ENCODE measurements around the gene TMEM92. TPM values are rescaled to one million over a fixed set of nuclear protein-coding genes. Genes with fewer than 3 reads are reported as not detected.

The TMEM92 gene
- total and polyA plus RNA-seq, 2 of the 13 experiments (the other 11 are each of a cell fraction or from before 2014, with no cell fraction given), result 0.07 TPM; not detected in 1

DNA sequence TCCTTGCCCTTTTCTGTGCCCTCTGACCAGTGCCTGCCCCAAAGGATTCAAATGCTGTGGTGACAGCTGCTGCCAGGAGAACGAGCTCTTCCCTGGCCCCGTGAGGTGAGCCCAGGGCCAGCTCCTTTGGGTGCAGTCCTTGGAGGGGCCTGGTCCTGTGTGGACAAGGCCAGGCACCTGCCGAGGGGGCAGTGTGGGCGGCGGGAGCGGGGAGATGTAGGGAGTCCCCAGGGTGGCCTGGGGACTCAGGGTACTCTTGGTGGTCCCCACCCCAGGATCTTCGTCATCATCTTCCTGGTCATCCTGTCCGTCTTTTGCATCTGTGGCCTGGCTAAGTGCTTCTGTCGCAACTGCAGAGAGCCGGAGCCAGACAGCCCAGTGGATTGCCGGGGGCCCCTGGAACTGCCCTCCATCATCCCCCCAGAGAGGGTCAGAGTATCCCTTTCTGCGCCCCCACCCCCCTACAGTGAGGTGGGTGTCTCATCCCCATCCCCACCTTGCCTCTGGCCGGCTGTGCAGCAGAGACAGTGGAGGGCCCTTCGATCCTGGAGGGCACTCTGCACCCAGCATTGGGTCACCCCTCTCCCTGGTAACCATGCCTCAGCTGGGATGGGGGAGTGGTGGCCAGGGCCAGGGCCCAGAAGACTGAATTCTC lies 4.4 kb downstream of the TMEM92 start (continued):
- no peak for TF ChIP-seq ZNF382 (CRISPR knock-in tag; IDR thresholded peaks at IDR 0.05; ENCODE audit: borderline replicate concordance)

DNA sequence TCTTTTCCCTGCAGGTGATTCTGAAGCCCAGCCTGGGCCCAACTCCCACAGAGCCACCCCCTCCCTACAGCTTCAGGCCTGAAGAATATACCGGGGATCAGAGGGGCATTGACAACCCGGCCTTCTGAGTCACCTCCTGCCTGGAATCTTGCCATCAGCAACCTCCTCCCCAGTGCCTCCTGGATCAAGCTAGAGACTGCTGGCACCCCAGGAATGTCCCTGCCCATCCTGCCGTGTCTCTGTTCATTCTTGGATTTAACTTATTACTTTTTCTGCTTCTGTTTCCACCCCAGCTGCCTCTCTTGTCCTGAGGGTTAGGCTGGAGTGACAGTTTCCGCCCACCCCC lies 4.9 kb downstream of the TMEM92 start:
- Histone ChIP-seq H3K36me3 (replicated peaks in 1 of 2; ENCODE audit: control insufficient read depth in 1 of 2, insufficient read depth in 2 of 2, low read length in 2 of 2) (no peaks in the 10 kb centered on the region), H3K27me3 (ENCODE audit: control insufficient read depth in 1 of 2, insufficient read depth in 2 of 2, low read length in 2 of 2) (peaks cover 5 to 45% of the 10 kb centered on the region in 2 experiments; a peak in 4 of 5 replicates), H2AFZ (ENCODE audit: low read length) (no peak overlapping the region), H3K4me3 (replicated peaks in 1 of 3; ENCODE audit: insufficient read depth in 1 of 3, low read depth in 2 of 3, low read length in 3 of 3) (no peak overlapping the region), H3K4me2 (ENCODE audit: low read depth, low read length) (no peak overlapping the region), H3K9me3 (ENCODE audit: low read length) (no peaks in the 10 kb centered on the region), H3K4me1 (ENCODE audit: insufficient read depth, low read length) (peaks cover 13% of the 10 kb centered on the region), H3K27ac (ENCODE audit: extremely low read length, insufficient read depth, low read length) (no peak overlapping the region), H3K9ac (ENCODE audit: insufficient read depth, low read depth, low read length) (no peak overlapping the region), H4K20me1 (ENCODE audit: insufficient read depth, low read length) (no peaks in the 10 kb centered on the region), H3K79me2 (ENCODE audit: insufficient read depth, low read length) (no peaks in the 10 kb centered on the region)
- no TSS peak for BruUV-seq (replicated peaks)
- ChIA-PET POLR2A (no interaction called here), CTCF (ENCODE audit: low intra/inter-chr PET ratio, low total read pairs) (no interaction called here)
- 25% methylated on average over 4 of the region's 4 CpGs for WGBS (ENCODE audit: low lambda C conversion rate)
- intact Hi-C loops (cut with micrococcal nuclease; ENCODE audit: unreplicated experiment), result no loop called here
- DNase-seq (ENCODE audit: low spot score), result no peak
- ATAC-seq, result no peak; the same call in 2 of the 3 replicates
- no peak for FAIRE-seq
- no peak for TF ChIP-seq MAF1 (CRISPR knock-in tag; IDR thresholded peaks at IDR 0.05; ENCODE audit: borderline replicate concordance)
- no peak for TF ChIP-seq RFX1 (IDR thresholded peaks at IDR 0.05)
- in situ Hi-C loops (cut with HindIII; ENCODE audit: extremely low pct_ligation_motif_present, low pct_unique_long_range_greater_than_20kb), result no loop called here

DNA sequence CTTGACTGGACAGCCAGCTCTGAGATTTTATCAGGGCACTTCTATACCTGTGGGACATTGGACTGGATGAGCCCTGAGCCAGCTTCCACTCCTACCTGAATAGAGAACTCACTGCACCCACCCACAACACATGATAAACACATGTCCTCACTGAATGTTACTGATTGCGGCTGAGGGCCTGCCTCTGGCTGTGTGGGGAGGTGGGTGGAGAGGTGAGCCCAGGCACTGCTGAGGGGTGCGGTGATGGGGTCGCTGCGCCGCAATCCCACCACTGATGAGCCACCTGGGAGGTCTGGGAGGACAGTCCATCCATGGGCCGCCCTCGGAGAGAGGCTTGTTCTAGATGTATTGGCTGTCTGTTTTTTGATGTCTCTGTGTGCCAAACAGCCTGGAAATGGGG lies 5.4 kb downstream of the TMEM92 start:
- no peak overlapping the region for H3K4me2 ChIP-seq (ENCODE audit: low read depth, low read length)
- no peak overlapping the region for H3K27ac ChIP-seq (ENCODE audit: extremely low read length, insufficient read depth, low read length)
- H3K9ac ChIP-seq (ENCODE audit: insufficient read depth, low read depth, low read length), result no peak overlapping the region
- H3K9me3 ChIP-seq (ENCODE audit: low read length), result no peaks in the 10 kb centered on the region
- in situ Hi-C loops (cut with HindIII; ENCODE audit: extremely low pct_ligation_motif_present, low pct_unique_long_range_greater_than_20kb) (no loop called here), intact Hi-C loops (cut with micrococcal nuclease; ENCODE audit: unreplicated experiment) (no loop called here)
- no peak overlapping the region for H3K4me3 ChIP-seq (replicated peaks in 1 of 3; ENCODE audit: insufficient read depth in 1 of 3, low read depth in 2 of 3, low read length in 3 of 3)
- FAIRE-seq (no peak), DNase-seq (ENCODE audit: low spot score) (no peak), ATAC-seq (no peak)
- BruUV-seq (replicated peaks), result no TSS peak
- H2AFZ ChIP-seq (ENCODE audit: low read length), result no peak overlapping the region
- peaks cover 2 to 40% of the 10 kb centered on the region in 2 experiments; a peak in 4 of 5 replicates for H3K27me3 ChIP-seq (ENCODE audit: control insufficient read depth in 1 of 2, insufficient read depth in 2 of 2, low read length in 2 of 2)
- H4K20me1 ChIP-seq (ENCODE audit: insufficient read depth, low read length), result no peaks in the 10 kb centered on the region
- ChIA-PET CTCF (ENCODE audit: low intra/inter-chr PET ratio, low total read pairs) (no interaction called here), POLR2A (no interaction called here)
- no peaks in the 10 kb centered on the region for H3K79me2 ChIP-seq (ENCODE audit: insufficient read depth, low read length)
- H3K4me1 ChIP-seq (ENCODE audit: insufficient read depth, low read length), result peaks cover 8% of the 10 kb centered on the region
- WGBS (ENCODE audit: low lambda C conversion rate), result 78% methylated on average over 7 of the region's 7 CpGs
- no peaks in the 10 kb centered on the region for H3K36me3 ChIP-seq (replicated peaks in 1 of 2; ENCODE audit: control insufficient read depth in 1 of 2, insufficient read depth in 2 of 2, low read length in 2 of 2)
- TF ChIP-seq CREM (IDR thresholded peaks at IDR 0.05), result no peak
- TF ChIP-seq CREM (CRISPR knock-in tag; IDR thresholded peaks at IDR 0.05), result no peak
- TF ChIP-seq ZNF549 (CRISPR knock-in tag; IDR thresholded peaks at IDR 0.05), result no peak
- no peak for TF ChIP-seq ZNF296 (CRISPR knock-in tag; conservative IDR thresholded peaks at IDR 0.05)
- TF ChIP-seq, protein P1, sequence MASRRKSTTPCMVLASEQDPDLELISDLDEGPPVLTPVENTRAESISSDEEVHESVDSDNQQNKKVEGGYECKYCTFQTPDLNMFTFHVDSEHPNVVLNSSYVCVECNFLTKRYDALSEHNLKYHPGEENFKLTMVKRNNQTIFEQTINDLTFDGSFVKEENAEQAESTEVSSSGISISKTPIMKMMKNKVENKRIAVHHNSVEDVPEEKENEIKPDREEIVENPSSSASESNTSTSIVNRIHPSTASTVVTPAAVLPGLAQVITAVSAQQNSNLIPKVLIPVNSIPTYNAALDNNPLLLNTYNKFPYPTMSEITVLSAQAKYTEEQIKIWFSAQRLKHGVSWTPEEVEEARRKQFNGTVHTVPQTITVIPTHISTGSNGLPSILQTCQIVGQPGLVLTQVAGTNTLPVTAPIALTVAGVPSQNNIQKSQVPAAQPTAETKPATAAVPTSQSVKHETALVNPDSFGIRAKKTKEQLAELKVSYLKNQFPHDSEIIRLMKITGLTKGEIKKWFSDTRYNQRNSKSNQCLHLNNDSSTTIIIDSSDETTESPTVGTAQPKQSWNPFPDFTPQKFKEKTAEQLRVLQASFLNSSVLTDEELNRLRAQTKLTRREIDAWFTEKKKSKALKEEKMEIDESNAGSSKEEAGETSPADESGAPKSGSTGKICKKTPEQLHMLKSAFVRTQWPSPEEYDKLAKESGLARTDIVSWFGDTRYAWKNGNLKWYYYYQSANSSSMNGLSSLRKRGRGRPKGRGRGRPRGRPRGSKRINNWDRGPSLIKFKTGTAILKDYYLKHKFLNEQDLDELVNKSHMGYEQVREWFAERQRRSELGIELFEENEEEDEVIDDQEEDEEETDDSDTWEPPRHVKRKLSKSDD (CRISPR knock-in tag; IDR thresholded peaks at IDR 0.05; ENCODE audit: low read depth), result no peak
- TF ChIP-seq, protein P2, sequence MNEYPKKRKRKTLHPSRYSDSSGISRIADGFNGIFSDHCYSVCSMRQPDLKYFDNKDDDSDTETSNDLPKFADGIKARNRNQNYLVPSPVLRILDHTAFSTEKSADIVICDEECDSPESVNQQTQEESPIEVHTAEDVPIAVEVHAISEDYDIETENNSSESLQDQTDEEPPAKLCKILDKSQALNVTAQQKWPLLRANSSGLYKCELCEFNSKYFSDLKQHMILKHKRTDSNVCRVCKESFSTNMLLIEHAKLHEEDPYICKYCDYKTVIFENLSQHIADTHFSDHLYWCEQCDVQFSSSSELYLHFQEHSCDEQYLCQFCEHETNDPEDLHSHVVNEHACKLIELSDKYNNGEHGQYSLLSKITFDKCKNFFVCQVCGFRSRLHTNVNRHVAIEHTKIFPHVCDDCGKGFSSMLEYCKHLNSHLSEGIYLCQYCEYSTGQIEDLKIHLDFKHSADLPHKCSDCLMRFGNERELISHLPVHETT (CRISPR knock-in tag; conservative IDR thresholded peaks at IDR 0.05), result no peak
- TF ChIP-seq KDM5B (CRISPR knock-in tag; IDR thresholded peaks at IDR 0.05; ENCODE audit: borderline replicate concordance), result no peak
- TF ChIP-seq AGO2 (optimal IDR thresholded peaks at IDR 0.05; ENCODE audit: low read depth, low read length), result no peak
- TF ChIP-seq TBX3 (IDR thresholded peaks at IDR 0.05; ENCODE audit: borderline replicate concordance), result no peak
- TF ChIP-seq SP5 (CRISPR knock-in tag; IDR thresholded peaks at IDR 0.05; ENCODE audit: borderline replicate concordance, low read depth), result no peak
- TF ChIP-seq MTF1 (CRISPR knock-in tag; IDR thresholded peaks at IDR 0.05), result no peak
- no peak for TF ChIP-seq ZNF782 (CRISPR knock-in tag; IDR thresholded peaks at IDR 0.05; ENCODE audit: borderline replicate concordance)
